ENCODE data around the gene TBL3. TPM values are rescaled to one million over a fixed set of nuclear protein-coding genes. Genes with fewer than 3 reads are reported as not detected.

Gene TBL3
- total and polyA plus RNA-seq, 9 of the 15 experiments (the other 6 are each of a cell fraction or from before 2014, with no cell fraction given) = 0.97 to 117 (median 24.5) TPM

GRCh38 chr16:2019921-2020831 lies 48.3 kb downstream of the TBL3 start (continued):
- TF ChIP-seq CTCF (IDR thresholded peaks at IDR 0.05 in 2 of 3, conservative IDR thresholded peaks at IDR 0.05 in 1 of 3; ENCODE audit: insufficient read depth in 2 of 3, low read depth in 1 of 3, low read length in 3 of 3) (0 out of 6 replicates have a peak, but pooled peaks of 1 of the 3 experiments have one; percentile 12), HEY1 (CRISPR knock-in tag; IDR thresholded peaks at IDR 0.05; ENCODE audit: borderline replicate concordance) (no peak), POLR3G (IDR thresholded peaks at IDR 0.05; ENCODE audit: extremely low read depth, insufficient read length, insufficient replicate concordance) (no peak), RBM22 (IDR thresholded peaks at IDR 0.05; ENCODE audit: low read depth, low read length, poor library complexity, severe bottlenecking) (no peak), NFIC (IDR thresholded peaks at IDR 0.05) (peak; percentile 33; the same call in 1 of the 2 replicates), RAD51 (IDR thresholded peaks at IDR 0.05; ENCODE audit: borderline replicate concordance, low read depth) (no peak), GTF2A2 (tag; IDR thresholded peaks at IDR 0.05) (no peak), ZC3H4 (CRISPR knock-in tag; IDR thresholded peaks at IDR 0.05; ENCODE audit: borderline replicate concordance) (no peak; the same call in 1 of the 2 replicates), ZNF584 (CRISPR knock-in tag; IDR thresholded peaks at IDR 0.05; ENCODE audit: low read depth) (no peak), HIVEP1 (CRISPR knock-in tag; IDR thresholded peaks at IDR 0.05) (no peak), ZSCAN29 (IDR thresholded peaks at IDR 0.05) (no peak), IRF2 (CRISPR knock-in tag; IDR thresholded peaks at IDR 0.05) (no peak), ZFP1 (CRISPR knock-in tag; IDR thresholded peaks at IDR 0.05) (no peak), PRPF4 (IDR thresholded peaks at IDR 0.05; ENCODE audit: insufficient read depth, low read depth, low read length, poor library complexity, severe bottlenecking) (no peak), PHF20 (IDR thresholded peaks at IDR 0.05; ENCODE audit: partially characterized antibody) (no peak), ZBTB1 (CRISPR knock-in tag; IDR thresholded peaks at IDR 0.05; ENCODE audit: borderline replicate concordance, low read depth) (no peak), MEF2A (IDR thresholded peaks at IDR 0.05; ENCODE audit: control insufficient read depth, low read depth, low read length) (no peak), SNIP1 (IDR thresholded peaks at IDR 0.05; ENCODE audit: low read depth) (no peak), MAX (CRISPR knock-in tag; IDR thresholded peaks at IDR 0.05) (0 out of 2 replicates have a peak, but pooled peaks have one; percentile 54), ZNF174 (CRISPR knock-in tag; IDR thresholded peaks at IDR 0.05) (no peak), MTA3 (IDR thresholded peaks at IDR 0.05; ENCODE audit: borderline replicate concordance) (no peak), TAL1 (IDR thresholded peaks at IDR 0.05) (no peak)
- TF ChIP-seq, protein P1, sequence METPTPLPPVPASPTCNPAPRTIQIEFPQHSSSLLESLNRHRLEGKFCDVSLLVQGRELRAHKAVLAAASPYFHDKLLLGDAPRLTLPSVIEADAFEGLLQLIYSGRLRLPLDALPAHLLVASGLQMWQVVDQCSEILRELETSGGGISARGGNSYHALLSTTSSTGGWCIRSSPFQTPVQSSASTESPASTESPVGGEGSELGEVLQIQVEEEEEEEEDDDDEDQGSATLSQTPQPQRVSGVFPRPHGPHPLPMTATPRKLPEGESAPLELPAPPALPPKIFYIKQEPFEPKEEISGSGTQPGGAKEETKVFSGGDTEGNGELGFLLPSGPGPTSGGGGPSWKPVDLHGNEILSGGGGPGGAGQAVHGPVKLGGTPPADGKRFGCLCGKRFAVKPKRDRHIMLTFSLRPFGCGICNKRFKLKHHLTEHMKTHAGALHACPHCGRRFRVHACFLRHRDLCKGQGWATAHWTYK (CRISPR knock-in tag; IDR thresholded peaks at IDR 0.05) = no peak
- TF ChIP-seq, protein P2, sequence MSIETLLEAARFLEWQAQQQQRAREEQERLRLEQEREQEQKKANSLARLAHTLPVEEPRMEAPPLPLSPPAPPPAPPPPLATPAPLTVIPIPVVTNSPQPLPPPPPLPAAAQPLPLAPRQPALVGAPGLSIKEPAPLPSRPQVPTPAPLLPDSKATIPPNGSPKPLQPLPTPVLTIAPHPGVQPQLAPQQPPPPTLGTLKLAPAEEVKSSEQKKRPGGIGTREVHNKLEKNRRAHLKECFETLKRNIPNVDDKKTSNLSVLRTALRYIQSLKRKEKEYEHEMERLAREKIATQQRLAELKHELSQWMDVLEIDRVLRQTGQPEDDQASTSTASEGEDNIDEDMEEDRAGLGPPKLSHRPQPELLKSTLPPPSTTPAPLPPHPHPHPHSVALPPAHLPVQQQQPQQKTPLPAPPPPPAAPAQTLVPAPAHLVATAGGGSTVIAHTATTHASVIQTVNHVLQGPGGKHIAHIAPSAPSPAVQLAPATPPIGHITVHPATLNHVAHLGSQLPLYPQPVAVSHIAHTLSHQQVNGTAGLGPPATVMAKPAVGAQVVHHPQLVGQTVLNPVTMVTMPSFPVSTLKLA (conservative IDR thresholded peaks at IDR 0.05) = no peak
